Esophagus mucosa (tissue), 1 donor: ENCODE results near the gene DYNC1LI2. TPM values are rescaled to one million over a fixed set of nuclear protein-coding genes. Genes with fewer than 3 reads are reported as not detected.
"Not testable (repeated sequence)": the region's sequence is repeated elsewhere in the genome, so short reads cannot be mapped to it uniquely, and the experiment has no call there.

ENCODE experiments used
- ATAC-seq: fragments of 200-7000 bp; cut with Tn5 transposase; one replicate; pipeline ENCODE4 v1.9.1; 2020
- total RNA-seq: library from RNA; stranded (reverse); gene quantifications from one replicate; pipeline ENCODE4 v1.2.4, GENCODE V29; 2023
- donor health status: DM: yes; HTN: yes; CAD: no.

DYNC1LI2 gene
- total RNA-seq, 1 donor from 2014 or later: 69.4 TPM

GRCh38 chr16:66695935-66696668 is 55.3 kb downstream of the DYNC1LI2 start:
- peak; percentile 42 for ATAC-seq

DNA sequence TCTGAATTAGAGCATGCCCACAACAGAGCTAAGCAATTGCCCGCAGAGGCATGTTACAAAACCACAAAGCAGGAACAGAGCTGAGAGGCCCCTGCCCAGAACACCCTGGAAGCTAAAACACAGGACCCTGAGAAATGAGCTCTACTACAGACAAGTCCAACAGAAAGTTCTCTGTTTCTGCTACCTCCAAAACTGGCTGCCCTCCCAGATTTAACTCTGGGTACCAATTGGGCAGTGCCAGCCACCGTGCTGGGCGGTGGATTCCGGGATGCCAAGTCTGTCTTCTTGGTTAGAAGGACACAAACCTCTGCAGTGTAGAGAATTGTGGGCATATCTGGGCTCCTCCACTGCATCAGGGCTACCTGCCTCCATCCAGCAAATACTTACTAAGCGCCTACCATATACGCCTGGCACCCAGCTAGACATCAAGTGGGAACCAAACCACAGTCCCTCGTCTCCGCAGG is 55.9 kb downstream of the DYNC1LI2 start:
- ATAC-seq: no peak

DNA sequence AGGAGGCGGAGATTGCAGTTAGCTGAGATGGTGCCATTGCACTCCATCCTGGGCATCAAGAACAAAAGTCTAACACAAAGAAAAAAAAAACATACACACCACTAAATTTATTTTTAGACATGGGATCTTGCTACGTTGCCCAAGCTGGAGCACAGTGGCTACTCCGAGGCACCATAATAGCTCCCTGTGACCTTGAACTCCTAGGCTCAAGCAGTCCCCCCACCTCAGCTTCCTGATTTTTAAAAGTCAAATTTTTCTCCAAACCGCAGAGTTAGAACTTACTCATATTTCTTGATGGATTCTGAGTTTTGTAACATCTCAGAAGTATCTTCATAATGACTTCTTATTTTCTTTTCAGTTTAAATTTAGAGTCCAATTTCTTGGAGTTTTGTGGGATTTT is 58.3 kb downstream of the DYNC1LI2 start:
- ATAC-seq: no peak

DNA sequence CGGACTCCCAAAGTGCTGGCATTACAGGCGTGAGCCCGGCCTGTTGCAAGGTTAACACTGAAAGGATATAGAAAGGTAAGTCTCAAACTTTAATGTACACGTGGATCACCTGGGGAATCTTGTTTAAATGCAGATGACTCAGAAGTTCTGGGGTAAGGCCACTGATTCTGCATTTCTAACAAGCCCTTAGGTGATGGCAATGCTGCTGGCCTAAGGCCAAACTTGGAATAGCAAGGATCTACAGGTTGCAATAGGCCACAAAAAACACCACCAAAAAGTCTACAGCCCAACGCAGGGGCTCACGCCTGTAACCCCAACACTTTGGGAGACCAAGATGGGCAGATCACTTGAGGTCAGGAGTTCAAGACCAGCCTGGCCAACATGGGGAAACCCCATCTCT is 59.1 kb downstream of the DYNC1LI2 start:
- ATAC-seq: peak; percentile 49

DNA sequence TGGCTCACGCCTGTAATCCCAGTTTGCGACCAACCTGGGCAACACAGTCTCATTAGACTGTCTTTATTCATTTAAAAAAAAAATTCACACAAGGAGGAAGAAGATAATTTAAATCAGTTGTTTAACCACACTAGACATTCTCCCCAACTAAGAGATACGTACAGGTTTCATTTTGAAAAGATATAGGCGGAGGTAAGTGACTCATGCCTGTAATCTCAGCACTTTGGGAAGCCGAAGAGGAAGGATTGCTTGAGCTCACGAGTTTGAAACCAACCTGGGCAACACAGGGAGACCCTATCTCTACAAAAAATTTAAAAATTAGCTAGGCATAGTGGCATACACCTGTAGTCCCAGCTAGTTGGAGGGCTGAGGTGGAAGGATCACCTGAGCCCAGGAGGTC is 60.2 kb downstream of the DYNC1LI2 start:
- ATAC-seq: no peak

DNA sequence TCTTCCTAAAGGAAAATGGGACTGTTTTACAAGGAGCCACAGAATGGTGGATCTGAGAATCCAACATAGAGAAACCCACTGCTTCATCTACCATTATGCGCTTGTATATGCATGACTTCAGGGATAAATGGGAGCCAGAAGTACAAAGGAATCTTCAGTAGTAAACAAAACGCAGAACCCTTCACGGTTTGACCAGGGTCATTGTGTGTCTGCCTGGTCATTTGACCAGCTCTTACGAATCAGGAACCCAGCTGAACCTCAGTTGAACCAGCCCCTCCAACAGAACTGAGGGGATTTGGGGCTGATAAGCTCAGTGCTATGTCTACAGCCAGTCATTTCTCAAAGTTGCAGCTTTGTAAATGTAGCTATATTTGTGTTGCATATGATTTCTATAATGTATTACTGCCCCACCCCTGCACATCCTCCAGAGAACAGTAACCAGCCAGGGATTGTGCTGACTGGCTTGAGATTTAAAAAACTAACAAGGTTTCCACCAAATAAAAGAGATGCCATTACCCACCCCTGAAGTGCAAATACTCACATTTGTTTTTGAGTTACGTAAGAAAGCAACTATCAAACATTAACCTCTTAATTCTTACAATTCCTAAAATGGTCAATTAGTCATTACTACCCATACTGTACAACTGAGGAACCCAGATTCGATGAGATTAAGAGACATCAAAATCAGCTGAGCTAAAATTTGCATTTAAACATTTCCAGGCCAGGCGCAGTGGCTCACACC is 61.1 kb downstream of the DYNC1LI2 start:
- no peak for ATAC-seq

GRCh38 chr16:66689282-66689681 is 62.1 kb downstream of the DYNC1LI2 start:
- no peak for ATAC-seq

GRCh38 chr16:66687906-66688625 is 63.3 kb downstream of the DYNC1LI2 start:
- ATAC-seq: no peak

DNA sequence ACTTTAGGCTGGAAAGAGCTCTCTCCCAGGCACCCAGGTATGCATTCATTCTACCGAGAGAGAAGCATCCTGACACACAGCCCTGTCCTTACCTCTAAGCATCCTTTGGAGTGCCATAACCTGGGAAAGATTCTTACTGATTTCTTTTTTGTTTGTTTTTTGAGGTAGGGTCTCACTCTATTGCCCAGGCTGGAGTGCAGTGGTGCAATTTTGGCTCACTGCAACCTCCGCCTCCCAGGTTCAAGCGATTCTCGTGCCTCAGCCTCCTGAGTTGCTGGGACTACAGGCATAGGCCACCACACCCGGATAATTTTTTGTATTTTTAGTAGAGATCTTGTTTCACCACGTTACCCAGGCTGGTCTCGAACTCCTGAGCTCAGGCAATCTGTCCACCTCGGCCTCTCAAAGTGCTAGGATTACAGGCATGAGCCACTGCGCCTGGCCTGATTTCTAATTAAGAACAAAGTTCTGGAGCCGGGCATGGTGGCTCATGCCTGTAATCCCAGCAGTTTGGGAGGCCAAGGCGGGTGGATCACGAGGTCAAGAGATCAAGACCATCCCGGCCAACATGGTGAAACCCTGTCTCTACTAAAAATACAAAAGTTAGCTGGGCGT is 65.8 kb downstream of the DYNC1LI2 start:
- ATAC-seq: not testable (repeated sequence)

- ATAC-seq: no peak
These were observed 69.1 kb downstream of the DYNC1LI2 start for GRCh38 chr16:66682271-66682670.

GRCh38 chr16:66681676-66682075 is 69.7 kb downstream of the DYNC1LI2 start:
- peak; percentile 57 for ATAC-seq

DNA sequence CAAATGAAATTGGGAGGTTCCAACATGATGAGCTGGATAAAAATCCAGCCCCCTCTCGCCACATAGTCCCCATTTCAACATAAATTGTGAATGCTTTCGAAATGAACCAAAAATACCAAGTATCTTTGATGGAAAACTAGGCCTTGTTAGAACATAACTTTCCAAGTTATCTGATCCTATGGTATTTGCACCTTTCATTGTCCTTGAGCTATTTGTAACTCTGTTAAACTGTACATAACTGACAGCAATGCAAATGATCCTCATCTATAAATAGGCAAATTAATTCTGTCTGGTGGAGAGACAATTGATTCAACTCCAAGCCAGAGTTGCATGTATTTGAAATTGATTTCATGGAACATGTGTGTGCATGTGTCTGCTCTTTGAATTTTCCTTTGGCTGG is 73.1 kb downstream of the DYNC1LI2 start:
- ATAC-seq: no peak

DNA sequence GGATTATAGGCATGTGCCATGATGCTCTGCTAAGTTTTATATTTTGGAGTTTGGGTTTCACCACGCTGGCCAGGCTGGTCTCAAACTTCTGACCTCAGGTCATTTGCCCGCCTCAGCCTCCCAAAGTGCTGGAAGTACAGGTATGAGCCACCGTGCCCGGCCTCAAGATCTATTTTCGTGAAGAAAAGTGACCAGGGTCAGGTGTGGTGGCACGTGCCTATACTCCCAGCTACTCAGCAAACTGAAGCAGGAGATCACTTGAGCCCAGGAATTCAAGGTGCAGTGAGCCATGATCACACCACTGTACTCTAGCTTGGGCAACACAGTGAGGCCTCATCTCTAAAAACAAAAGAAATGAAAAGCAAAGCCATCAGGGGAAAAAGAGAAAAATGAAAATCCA is 73.6 kb downstream of the DYNC1LI2 start:
- ATAC-seq: no peak

DNA sequence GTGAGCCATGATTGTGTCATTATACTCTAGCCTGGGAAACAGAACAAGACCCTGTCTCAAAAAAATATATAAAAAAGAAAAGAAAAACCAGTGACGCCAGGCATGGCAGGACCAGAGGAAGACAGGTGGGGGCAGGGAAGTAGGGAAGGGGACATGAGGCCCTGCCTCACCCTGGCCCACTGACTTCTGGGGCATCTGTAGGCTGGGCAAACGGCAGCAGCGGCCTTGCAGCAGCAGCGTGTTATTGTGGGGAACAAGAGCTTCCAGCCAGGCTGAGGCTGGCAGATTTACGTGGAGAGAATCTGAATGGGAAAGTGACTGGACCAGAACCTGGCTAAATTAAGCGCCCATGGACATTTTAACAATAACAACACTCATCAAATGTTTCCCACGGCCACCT is 74.2 kb downstream of the DYNC1LI2 start:
- ATAC-seq: no peak

GRCh38 chr16:66676599-66676998 is 74.8 kb downstream of the DYNC1LI2 start:
- no peak for ATAC-seq

DNA sequence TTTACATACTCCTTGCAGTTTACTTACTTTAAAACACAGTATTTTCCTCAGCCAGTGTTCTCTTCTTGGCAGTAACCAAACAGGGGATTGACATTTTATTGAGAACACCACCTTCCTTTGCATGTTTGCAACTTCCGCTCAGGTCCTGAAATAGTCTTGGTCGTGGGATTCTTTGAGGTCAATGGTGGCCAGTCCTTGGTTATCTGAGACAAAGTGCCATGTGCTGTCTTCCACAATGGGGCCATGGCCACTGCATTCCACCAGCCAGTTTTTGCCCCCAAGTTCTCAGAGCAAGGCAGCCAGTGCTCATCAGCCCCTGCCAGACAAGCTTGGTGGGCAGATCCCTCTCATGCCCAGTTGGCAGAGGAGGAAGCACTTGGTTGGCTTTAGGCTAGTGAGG is 77.7 kb downstream of the DYNC1LI2 start:
- no peak for ATAC-seq

Other genes starting within 250 kb of the DYNC1LI2 start
- 8.5 TPM for gene TK2, start 201.5 kb downstream of the DYNC1LI2 start, total RNA-seq
- gene CKLF, start 199.0 kb downstream of the DYNC1LI2 start, total RNA-seq: 14.2 TPM
- 0.60 TPM for gene CMTM1, start 185.2 kb downstream of the DYNC1LI2 start, total RNA-seq
- gene CMTM2, start 172.1 kb downstream of the DYNC1LI2 start, total RNA-seq: not detected
- gene CMTM3, start 146.9 kb downstream of the DYNC1LI2 start, total RNA-seq: 3.7 TPM
- 13.1 TPM for gene CMTM4, start 54.9 kb downstream of the DYNC1LI2 start, total RNA-seq
- 0.08 TPM for gene TERB1, start 50.0 kb upstream of the DYNC1LI2 start, total RNA-seq
- gene NAE1, start 79.4 kb upstream of the DYNC1LI2 start, total RNA-seq: 41.2 TPM
- gene CA7, start 92.8 kb upstream of the DYNC1LI2 start, total RNA-seq: not detected
- gene PDP2, start 128.9 kb upstream of the DYNC1LI2 start, total RNA-seq: 9.6 TPM
- gene CDH16, start 167.3 kb upstream of the DYNC1LI2 start, total RNA-seq: 5.0 TPM
- 59.1 TPM for gene RRAD, start 173.9 kb upstream of the DYNC1LI2 start, total RNA-seq
- gene CIAO2B, start 182.8 kb upstream of the DYNC1LI2 start, total RNA-seq: 125 TPM
- gene CES2, start 183.9 kb upstream of the DYNC1LI2 start, total RNA-seq: 151 TPM
- gene CES3, start 209.7 kb upstream of the DYNC1LI2 start, total RNA-seq: 1.1 TPM
- 6.0 TPM for gene CES4A, start 237.0 kb upstream of the DYNC1LI2 start, total RNA-seq